Measurements from ENCODE around the gene INSC.
"Not testable (repeated sequence)": the region's sequence is repeated elsewhere in the genome, so short reads cannot be mapped to it uniquely, and the experiment has no call there.

The INSC gene, protein sequence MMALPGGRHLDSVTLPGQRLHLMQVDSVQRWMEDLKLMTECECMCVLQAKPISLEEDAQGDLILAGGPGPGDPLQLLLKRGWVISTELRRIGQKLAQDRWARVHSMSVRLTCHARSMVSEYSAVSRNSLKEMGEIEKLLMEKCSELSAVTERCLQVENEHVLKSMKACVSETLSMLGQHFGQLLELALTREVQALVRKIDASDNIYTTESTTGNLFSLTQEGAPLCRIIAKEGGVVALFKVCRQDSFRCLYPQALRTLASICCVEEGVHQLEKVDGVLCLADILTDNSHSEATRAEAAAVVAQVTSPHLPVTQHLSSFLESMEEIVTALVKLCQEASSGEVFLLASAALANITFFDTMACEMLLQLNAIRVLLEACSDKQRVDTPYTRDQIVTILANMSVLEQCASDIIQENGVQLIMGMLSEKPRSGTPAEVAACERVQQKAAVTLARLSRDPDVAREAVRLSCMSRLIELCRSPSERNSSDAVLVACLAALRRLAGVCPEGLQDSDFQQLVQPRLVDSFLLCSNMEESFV

DNA sequence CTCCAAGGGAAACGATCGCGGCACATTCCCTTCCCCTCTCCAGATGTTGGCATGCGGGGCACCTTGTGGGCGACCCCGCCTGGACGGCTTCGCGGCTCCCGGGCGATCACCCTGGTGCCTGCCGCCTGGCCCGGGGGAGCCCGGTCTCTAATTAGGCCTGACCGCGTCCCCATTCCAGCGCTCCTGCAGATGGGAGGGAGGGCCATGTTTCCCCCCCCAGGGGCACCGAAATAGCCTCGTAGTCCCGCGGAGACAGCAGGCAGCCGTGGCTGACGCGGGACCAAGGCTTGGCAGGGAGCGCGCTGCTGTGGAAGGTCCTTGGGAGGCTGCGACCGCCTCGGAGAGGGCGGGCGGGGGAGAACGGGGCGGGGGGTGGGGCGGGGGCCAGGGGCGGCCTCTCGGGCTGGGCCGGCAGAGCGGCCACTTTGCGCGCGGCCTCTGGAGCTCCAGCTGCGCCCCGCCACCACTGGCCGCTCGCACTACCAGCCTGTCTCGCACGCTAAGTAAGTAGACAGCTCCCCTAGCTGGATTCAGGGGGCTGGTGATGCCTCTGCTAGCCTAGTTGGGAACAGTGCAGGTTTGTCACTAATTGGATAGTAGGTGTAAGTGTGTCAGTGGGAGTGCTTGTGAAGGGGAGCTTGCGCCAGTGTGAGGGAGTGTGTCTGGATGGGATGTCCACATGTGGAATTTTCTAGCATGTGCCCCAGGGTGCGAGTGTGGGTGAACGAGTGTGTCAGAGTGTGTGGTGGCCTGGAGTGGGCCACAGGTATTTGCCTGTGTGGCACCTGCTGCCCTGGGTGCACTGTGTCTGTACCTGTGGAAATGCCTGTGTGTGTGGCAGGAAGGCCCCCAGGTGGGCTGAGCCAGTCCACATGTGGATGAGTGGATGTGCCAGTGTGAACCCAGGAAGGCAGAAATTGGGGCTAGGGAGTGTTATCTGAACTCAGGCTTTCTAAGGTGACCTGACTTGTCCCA is at the start of gene INSC:
Gene INSC (plus strand): TSS at position 423 of the 975 bp plus-strand sequence. CDS start 34,252 bp downstream, outside the sequence.
- FAIRE-seq: no peak

DNA sequence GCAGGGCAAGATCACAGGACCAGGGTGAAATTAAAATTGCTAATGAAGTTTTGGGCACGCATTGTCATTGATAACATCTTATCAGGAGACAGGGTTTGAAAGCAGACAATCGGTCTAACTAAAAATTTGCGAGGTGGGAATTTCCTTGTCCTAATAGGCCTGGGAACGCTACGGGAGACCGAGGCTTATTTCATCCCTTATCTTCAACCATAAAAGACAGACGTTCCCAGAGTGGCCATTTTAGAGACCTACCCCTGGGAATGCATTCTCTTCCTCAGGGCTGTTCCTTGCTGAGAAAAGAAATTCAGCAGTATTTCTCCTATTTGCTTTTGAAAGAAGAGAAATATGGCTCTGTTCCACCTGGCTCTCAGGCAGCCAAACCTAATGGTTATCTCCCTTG is 45.0 kb upstream of the INSC start:
- DNase-seq (ENCODE audit: extremely low spot score, insufficient read length, low read depth); FAIRE-seq: not testable (repeated sequence)

More for the DNA sequence above, at the start of gene INSC:
- no peak for DNase-seq (ENCODE audit: extremely low spot score, insufficient read length, low read depth)

DNA sequence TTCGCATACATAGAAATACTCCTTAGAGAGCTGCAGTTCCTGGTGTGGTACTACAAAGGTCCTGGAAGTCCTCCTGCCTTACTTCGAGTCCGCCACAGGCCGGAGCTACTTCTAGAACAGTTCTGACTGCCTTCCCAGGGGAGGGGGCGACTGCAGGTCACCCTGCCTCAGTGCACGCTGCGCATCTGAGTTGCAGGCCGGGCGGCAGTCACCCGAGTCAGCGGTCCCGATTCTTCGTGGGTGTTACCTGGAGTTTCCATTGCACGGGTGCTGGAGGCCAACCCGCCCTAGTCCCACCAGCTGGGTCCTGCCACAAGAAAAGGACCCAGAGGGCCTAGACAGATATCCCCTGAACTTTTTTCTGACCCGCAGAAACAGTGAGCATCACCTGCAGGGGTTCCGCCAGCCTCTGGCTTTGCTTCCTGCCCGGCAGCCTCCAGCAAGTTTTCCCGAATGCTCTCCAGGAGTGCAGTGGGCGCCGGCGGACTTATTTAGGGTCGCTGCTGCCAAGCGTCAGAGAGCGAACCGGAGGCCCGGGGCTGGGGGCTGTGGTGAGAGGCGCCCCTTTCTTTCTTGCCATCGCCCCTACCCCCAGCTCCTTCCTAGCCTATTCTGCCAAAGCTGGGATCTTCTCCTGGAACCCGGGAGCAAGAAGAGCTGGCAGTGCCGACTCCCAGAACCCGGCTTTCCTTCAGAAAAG is 43.0 kb upstream of the INSC start:
- DNase-seq (ENCODE audit: extremely low spot score, insufficient read length, low read depth) (no peak), FAIRE-seq (no peak)

DNA sequence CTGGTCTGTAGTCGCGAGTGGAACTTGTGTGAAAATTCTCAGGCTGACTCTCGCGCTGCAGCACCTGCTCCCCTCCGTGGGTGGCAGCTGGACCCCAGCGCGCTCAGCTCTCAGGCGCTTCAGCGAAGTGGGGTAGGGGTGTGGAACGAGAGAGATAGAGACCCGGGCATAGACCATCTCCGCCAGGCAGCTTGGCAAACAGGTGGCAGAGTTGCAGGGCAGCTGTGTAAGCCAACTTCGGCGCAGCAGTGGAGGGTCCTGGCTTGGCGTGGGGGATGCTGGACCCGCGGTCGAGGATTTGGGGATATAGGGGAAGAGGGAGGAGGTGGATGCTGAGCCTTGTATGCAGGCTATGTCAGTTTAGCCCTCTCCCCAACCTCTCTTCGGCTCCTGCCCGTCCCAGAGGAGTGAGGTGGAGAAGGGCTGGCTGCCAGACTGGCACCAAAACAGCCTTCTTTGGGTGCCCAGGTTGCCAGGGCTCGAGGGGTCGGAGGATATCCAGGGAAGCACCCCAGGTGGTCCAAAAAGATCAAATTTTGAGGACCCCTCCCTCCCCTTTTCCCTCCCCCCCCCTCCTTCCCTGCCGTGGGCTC is 42.1 kb upstream of the INSC start:
- DNase-seq (ENCODE audit: extremely low spot score, insufficient read length, low read depth): no peak
- FAIRE-seq: no peak

DNA sequence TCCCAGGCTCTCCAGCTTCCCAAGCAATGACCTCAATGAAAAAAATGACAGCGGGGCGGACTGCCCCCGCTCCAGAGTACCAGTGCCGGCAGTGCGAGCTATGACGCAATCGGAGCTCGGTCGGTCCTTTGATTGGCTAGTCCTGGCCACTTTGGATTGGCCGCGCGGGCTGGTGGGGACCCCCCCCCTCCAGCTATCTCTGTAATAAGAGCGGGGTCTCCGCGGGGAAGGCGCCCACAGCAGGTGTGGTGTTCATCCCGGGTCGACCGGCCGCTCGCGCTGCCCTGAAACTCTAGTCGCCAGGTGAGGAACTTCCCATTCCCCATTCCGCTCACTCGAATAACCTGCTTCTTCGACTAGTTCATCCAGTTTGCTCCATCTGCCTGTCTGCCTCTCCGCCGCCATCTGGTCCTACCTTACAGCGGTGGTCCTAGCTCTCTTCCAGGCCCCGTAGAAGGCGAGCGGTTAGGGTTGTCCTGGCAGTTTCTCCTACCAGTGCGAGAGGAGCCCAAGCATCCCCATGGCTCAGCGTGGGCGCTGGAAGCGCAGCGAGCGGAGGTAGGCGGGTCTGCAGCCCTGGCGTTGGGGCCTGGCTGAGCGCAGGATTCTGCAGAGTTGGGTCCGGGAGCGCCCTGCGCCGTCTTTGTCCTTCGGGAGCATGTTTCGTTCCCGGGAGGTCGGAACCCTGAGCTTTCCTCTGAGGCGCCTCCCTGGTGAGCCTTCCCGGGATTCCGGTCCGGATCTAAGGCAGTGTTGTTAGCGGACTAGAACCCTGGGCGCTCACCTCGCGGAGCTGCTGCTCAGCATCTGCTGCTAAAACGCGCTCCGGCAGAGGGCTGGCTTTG is 41.1 kb upstream of the INSC start, which contains the start of gene CALCB:
Gene CALCB (plus strand): TSS at position 233 of the 845 bp plus-strand sequence. CDS start 1,126 bp downstream, outside the sequence.
- DNase-seq (ENCODE audit: extremely low spot score, insufficient read length, low read depth) (no peak), FAIRE-seq (no peak)

DNA sequence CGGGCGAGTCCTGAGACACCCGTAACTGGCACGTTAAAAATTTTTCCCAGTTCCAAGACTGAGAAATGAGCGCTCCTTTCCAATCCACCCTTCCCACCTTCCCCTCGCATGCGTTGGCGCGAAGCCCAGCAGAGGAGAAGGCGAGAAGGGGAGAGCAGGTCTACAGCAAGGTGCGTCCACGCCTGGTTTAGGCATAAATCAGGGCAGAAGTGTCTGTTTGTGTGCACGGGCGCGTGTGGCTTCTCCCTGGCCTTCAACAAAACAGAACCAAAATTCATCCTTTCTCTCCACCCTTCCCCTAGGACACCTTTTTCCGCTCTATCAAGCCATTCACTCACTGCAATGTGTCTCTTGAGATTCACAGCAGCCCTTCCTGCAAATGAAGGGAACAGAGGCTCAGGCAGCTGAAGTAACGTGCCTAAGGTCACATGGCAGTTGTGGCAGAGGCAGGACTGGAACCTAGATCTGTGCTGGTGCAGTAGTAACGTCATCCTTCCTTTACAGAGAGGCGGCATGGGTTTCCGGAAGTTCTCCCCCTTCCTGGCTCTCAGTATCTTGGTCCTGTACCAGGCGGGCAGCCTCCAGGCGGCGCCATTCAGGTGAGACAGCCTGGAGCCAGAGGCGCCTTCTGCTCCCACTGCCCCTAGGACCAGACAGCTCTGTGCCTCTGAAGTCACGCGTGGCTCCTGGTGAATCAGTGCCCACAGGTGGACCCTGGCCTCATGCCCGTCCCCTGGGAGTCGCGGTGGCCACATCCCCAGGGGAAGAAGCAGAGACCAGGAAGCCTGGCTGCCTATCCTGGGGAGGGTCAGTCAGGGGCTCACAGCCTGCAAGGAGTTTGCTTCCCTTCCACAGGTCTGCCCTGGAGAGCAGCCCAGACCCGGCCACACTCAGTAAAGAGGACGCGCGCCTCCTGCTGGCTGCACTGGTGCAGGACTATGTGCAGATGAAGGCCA is 40.2 kb upstream of the INSC start:
- peak; percentile 79 for FAIRE-seq

DNA sequence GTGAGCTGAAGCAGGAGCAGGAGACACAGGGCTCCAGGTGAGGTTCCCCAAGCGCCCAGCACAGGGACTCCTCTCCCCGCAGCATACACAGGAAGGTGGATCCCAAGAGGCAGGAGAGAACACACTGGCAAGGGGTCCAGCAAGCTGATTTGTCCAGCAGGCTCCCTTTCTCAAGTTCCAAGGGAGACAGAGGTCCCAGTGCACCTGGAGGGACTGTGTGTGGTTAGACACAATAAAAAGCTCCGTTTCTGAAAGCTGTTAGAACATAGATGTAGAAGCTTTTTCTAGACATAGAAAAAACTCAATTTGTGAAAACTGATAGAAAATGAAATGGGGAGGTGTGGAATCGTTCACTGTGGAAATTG is 39.6 kb upstream of the INSC start:
- DNase-seq (ENCODE audit: extremely low spot score, insufficient read length, low read depth): no peak
- FAIRE-seq: no peak

More for the DNA sequence above, 40.2 kb upstream of the INSC start:
- DNase-seq (ENCODE audit: extremely low spot score, insufficient read length, low read depth): peak; percentile 30

DNA sequence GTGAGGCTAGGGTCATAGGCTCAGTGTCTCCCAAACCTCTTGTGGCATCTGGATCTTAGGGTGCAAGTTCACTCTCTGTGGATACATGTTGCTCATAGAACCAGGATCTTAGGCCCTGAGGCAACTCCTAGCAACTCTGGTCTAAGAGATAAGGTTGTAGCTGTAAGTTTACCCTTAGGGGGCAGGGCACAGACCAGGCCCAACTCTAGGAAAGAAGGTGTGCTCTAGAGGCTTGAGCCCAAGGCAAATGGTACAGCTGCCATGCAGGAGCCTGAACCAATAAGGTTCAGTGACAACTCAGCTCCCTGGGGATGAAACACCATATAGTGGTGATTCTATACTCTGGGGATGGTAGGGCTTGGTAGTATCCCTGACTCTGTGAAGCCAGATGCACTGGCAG is 23.5 kb upstream of the INSC start:
- FAIRE-seq: no peak

DNA sequence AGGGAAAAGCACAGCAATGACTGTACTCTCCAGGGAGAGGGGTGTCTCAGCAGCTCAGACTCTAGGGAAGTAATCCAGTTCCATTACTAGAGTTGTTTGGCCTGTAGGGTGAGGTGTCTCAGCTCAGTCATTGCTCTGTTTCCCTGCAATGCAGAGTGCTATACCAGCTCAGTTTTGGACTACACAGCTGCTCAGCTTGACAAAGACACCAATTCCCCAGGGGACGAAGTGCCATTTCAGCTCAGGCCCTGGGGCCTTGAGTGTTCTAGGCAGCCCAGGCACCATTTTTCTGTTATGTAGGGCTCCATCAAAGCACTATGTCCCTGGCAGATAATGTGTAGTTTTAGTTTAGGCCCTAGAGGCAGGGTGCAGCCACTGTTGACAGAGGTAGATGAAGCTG is 23.1 kb upstream of the INSC start:
- no peak for FAIRE-seq
- DNase-seq (ENCODE audit: extremely low spot score, insufficient read length, low read depth): no peak

More for the DNA sequence above, 23.5 kb upstream of the INSC start:
- DNase-seq (ENCODE audit: extremely low spot score, insufficient read length, low read depth): no peak

DNA sequence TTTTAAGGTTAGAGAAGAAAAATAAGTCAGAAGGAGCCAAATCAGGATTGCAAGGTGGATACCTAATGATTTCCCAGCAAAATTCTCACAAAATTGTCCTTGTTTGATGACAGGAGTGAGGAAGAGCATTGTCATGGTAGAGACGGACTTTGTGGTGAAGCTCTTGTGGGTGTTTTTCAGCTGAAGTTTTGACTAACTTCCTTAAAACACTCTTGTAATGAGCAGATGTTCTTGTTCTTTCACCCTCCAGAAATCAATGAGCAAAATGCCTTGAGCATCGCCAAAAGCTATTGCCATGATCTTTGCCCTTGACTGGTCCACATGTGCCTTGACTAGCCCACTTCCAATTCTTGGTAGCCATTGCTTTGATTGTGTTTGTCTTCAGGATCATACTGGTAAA is 21.3 kb upstream of the INSC start:
- DNase-seq (ENCODE audit: extremely low spot score, insufficient read length, low read depth) (no peak), FAIRE-seq (no peak)

DNA sequence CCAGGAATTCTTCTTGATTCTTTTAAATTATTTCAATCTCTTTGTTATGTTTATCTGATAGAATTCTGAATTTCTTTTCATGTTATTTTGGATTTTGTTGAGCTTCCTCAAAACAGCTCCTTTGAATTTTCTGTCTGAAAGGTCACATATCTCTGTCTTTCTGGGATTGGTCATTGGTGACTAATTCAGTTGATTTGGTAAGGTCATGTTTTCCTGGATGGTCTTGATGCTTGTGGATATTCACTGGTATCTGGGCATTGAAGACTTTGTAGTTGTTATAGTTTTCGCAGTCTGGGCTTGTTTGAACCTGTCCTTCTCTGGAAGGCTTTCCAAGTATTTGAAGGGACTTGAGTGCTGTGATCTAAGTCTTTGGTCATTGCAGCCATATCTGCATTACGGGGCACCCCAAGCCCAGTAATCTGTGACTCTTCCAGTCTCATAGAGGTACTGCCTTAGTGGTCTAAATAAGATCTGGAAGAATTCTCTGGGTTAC is 18.9 kb upstream of the INSC start:
- FAIRE-seq (no peak), DNase-seq (ENCODE audit: extremely low spot score, insufficient read length, low read depth) (no peak)

DNA sequence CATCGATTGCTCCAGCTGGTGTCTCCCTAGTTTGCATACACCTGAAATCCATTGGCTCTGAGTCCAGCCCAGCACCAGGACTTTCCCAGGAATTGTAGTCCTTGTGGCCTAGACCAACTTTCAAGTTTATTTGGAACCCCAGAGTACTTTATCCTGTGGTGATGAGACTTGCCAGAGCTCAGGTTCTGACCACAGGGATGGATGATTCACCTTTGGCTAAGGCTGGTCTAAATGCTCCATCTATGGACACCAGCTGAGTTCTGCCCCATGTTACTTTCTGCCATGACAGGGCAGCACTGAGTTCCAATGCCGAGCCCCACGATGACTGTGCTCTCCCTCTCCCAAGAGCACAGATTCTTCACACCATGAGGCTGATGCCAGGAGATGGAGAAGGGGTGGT is 17.3 kb upstream of the INSC start:
- FAIRE-seq (no peak), DNase-seq (ENCODE audit: extremely low spot score, insufficient read length, low read depth) (no peak)

DNA sequence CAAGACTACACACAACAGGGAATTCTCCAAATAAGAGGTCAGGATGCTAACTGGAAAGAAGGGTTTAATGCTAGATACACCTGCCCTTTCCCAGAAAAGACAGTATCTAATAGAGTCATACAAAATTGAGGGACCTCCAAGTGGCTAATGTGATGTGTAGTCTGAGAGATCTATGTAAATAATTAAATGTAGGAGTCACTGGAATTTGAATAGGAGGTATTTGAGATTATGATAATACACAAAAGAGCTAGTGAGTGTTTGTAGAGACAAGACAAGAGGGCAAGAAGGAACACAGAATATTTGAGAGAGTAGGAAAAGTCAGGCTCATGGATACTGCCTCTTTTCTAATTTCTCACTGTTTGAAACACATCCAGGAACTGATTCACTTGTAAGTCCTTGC is 15.5 kb upstream of the INSC start:
- FAIRE-seq (no peak), DNase-seq (ENCODE audit: extremely low spot score, insufficient read length, low read depth) (no peak)

DNA sequence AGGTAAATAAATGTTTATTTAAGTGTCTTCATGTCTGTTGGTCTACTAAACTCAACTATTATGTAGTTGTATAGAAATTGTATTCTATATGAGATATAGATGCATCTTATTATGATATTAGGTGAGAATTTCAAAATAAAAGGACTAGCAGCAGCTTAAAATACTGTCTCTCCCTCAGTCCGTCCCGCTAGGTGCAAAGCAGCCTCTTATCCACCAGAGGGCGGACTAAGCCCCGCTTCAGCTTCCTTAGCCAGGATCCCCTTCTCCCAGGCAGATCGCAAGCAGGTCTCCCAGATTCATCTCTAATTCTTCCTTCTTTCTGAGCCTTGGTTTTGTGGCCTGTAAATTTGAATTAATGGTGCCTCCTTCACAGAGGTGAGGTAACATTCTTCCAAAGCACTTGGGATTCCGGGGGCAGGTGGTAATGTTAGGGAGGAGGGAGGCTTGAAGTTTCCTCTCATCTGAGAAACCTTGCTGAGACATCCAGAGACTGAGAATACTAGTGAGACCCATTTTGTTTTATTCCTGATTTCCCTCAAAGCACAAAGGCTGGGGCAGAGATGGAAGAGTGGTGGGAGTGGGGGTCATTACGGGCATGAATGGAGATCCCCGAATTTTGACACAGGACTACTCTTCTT is 13.5 kb upstream of the INSC start:
- no peak for DNase-seq (ENCODE audit: extremely low spot score, insufficient read length, low read depth)
- peak; percentile 81 for FAIRE-seq

DNA sequence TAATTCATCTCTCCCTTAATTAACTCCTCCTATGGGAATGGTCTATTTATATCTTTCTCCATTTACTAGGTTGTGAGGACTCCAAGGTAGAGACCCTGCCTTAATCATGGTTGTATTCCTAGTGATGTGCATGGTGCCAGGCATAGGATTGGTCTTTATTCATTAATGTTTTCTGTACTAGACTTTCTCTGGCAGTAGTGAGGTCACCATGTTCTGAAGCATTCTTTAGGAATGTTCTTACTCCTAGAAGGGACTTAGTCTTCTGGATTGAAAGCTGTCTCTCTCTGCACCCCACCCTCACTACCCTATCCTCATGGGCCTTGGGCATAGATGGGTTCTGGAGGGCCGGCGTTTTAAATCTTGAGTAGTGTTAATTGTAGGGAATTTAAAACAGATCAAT is 10.6 kb upstream of the INSC start:
- no peak for DNase-seq (ENCODE audit: extremely low spot score, insufficient read length, low read depth)
- no peak for FAIRE-seq

DNA sequence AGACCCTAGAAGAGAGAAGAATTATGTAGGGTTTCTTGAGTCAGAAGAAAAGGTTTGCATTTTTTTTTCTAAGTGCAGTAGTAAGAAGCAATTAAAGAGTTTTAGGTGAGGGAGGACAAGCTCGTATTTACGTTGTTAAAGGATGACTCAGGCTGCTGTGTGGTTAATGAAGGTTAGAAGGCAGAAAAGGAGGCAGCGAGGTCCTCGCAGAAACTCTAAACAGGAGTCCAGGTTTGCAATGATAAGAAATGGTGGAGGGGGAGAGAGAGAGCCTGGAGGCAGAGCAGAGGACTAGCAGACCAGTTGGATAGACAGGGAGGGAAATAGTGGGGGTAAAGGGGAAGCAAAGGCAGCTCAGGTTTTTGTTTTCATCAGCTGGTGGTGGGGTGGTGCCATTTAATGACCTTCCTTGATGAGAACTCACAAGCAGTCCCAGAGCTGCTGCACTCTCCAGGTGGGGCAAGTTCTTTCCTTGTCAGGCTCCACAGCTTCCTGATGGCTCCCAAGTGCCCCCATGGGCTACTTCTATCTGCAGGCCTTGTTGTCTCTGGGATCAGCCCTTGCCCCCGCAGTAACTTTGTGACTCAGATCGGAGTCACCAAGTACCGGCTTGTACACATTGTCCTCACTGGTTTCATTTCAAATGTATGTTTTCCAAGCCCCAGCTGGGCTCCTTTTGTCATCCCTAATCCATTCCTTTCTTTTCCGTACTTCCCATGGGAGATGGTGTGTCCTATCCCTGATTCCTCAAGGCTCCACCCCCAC is 8.3 kb upstream of the INSC start:
- no peak for DNase-seq (ENCODE audit: extremely low spot score, insufficient read length, low read depth)
- no peak for FAIRE-seq

All from GM18507 (cell line).